GM19467 (cell line): ENCODE results near the gene F2RL1.
"Not testable (repeated sequence)": the region's sequence is repeated elsewhere in the genome, so short reads cannot be mapped to it uniquely, and the experiment has no call there.

Experiments used
- ATAC-seq: cut with Tn5 transposase; IDR thresholded peaks from one replicate; pipeline ENCODE4 v1.9.1; 2021; ENCODE audit warnings: mild to moderate bottlenecking, moderate library complexity; ENCODE audit not compliant: unreplicated experiment

Gene F2RL1

DNA sequence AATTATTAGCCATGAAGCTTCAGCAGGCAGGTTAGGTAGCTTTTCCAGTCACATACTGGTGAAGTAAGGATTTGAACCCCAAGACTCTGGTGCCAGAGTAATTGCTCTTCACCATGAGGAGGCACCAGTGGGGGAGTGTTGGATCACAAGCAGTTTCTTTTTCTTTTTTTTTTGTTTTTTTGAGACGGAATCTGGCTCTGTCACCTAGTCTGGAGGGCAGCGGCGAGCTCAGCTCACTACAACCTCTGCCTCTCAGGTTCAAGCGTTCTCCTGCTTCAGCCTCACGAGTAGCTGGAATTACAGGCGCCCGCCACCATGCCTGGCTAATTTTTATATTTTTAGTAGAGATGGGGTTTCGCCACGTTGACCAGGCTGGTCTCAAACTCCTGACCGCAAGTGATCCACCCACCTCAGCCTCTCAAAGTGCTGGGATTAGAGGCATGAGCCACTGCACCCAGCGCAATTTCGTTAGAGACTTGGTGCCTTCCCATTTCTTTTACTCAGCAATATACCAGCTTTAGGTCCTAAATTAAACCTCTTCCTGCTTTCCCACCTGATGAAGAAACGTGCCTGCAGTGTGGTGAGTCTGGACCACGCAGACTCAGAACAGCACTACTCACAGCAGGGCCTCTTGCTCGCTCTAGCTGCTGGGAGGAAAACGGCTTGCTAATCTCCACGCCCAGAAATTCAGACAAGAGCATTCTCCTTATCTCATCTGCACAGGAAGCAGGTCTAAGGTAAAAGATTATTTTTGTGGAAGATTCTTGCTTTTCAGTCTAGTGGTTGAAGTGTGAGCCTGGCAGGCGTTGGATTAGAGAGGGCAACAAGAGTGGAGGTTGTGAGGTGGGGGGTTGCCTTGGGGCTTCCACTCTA, 30.8 kb downstream of the F2RL1 start, which contains the start of gene S100Z:
S100Z (plus strand) TSS at position 596 of the 873 bp plus-strand sequence. CDS start 25,346 bp downstream, outside the sequence.
- ATAC-seq, result no peak

DNA sequence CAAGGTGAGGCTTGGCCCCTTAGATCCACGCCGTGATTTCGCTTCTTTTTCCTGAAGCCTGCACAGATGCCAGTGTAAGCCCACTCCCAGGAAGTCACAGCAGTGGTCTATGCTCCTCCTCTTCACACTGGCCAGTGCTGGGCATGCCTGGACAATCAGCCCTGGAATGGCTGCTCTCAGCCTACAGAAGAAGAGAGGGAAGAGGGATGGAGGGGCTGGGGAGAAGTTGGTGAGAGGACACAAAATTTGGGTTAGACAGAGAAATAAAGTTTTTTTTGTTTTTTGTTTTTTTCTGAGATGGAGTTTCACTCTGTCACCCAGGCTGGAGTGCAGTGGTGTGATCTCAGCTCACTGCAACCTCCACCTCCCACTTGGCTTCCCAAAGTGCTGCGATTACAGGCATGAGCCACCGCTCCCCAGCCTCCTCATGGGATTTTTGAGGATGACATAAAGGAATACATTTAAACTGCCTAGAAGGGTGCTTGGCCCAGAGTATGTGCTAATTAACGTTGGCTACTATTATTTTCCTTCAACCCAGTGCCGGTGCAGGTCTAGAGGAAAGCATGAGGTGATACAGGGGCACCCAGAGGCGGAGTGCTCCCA, 31.8 kb downstream of the F2RL1 start:
- no peak for ATAC-seq

DNA sequence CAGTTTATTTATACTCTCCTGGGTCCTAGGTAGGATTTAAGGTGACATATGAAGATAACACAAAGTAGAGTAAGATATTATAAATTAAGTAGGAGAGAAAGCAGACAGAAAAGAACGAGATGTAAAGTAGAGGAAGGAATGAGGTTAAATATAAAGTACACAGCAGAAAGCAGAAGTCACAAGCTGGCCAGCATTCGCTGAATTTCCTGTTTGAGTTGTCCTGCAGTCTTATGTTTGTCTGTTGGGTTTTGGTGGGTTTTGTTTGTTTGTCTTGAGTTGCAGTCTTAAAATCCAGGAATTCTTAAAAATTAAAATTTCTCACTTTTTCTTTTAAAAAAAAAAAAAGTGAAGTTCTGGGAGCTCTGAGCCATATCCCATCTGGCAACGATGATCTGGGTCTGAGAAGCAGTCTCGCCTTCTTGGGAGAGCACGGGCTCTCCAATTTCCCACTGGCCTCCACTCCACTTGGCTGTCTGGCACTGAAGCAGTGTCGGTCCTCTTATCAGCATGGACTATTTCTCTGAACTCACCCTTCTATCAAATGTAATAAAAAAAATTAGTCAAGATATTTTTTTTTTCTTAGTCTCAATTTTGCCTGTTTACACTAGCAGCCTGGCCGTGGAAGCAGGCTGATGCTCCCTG, 33.0 kb downstream of the F2RL1 start:
- ATAC-seq, result no peak

DNA sequence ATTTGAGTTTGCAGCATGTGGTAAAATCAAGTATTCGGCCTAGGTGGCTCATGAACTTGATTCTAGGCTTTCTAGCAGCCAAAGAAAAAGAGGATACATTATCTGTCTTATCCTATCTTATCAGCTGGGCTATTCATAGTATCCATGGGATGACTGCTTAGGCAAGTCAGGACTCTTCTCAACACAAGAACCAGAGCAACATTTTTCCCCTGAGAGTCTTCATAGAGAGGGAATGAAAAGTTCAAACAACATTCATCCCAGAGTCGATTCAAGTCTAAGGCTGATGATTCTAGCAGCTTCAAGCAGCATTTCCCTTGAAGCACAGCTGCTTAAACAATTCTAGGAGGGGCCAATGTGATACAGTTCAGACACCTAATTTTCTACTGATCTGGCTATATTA, 33.9 kb downstream of the F2RL1 start:
- no peak for ATAC-seq

DNA sequence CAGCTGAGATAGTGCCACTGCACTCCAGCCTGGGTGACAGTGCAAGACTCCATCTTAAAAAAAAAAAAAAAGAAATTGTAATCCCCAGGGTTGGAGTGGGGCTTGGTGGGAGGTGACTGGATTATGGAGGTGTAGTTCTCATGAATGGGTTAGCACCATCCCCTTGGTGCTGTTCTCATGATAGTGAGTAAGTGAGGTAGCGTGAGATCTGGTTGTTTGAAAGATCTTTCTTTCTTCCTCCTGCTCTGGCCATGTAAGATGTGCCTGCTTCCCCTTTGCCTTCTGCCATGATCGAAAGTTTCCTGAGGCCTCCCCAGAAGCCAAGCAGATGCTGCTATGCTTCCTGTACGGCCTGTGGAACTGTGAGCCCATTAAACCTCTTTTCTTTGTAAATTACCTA, 34.9 kb downstream of the F2RL1 start:
- not testable (repeated sequence) for ATAC-seq

DNA sequence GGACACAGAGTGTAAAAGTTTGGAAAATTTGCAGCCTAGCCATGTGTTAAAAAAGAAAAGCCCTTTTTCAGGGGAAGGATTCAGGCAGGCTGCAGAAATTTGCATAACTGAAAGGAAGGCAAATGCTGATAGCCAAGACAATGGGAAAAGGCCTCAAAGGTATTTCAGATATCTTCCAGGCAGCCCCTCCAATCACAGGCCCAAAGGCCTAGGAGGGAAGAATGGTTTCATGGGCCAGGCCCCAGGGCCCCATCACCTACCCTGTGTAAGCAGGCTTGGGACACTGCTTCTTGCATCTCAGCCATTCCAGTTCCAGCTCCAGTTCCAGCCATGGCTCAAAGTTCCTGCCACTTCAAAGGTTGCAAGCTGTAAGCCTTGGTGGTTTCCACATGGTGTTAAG, 35.8 kb downstream of the F2RL1 start:
- no peak for ATAC-seq

DNA sequence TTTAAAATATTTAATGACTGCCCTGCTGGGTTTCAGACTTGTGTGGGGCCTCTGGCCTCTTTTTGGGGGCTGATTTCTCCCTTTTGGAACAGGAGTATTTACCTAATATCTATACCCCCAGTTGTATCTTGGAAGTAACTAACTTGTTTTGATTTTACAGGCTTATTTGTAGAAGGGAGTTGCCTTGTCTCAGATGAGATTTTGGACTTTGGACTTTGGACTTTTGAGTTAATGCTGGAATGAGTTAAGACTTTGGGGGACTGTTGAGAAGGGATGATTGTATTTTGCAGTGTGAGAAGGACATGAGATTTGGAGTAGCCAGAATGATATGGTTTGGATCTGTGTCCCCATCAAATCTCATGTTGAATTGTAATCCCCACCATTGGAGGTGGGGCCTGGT, 36.7 kb downstream of the F2RL1 start:
- not testable (repeated sequence) for ATAC-seq

DNA sequence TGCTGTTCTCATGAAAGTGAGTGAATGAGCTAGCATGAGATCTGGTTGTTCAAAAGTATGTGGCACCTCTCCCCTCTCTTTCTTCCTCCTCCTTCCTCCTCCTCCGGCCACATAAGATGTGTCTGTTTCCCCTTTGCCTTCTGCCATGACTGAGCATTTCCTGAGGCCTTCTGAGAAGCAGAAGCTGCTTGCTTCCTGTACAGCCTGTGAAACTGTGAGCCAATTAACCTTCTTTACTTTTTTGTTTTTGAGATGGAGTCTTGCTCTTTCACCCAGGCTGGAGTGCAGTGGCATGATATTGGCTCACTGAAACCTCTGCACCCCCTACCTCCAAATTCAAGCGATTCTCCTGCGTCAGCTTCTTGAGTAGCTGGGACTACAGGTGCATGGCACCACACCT, 37.1 kb downstream of the F2RL1 start:
- ATAC-seq, result no peak

DNA sequence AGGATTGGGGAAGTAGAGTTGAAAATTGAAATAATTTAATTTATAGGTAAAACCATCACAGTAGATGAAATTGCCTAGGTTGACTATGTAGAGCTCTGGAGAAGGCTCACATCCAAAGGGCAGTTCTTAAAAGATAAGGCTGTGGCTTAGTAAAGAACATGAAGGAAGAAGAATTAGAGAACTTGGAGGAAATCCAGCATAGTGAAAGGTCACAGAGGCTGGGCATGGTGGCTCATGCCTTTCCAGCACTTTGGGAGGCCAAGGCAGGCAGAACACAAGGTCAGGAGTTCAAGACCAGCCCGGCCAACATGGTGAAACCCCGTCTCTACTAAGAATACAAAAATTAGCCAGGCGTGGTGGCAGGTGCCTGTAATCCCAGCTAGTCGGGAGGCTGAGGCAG, 38.0 kb downstream of the F2RL1 start:
- ATAC-seq, result not testable (repeated sequence)

DNA sequence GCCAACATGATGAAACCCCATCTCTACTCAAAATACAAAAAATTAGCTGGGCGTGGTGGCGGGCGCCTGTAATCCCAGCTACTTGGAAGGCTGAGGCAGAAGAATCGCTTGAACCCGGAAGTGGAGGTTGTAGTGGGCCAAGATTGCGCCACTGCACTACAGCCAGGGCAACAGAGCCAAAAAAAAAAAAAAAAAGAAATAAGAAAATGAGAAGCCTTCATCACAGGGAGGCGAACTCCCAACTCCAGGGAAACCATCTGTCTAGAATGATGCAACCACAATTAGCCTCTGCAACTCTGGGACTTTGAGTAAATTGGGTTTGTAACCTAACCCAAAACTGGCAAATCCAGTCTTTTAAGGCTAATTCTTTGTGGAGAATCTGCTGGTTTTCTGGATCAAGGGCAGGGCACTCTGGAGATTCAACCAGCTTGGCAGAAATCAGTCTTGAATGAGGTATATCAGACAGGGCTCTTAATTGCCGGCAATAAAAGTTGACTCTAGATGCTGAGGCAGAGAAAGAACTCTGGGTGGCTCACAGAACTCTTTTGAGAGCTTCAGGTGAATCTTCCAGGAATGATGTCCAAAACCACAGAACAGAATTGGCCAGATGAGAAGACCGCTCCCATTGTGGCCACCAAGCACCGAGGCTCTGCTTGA, 40.9 kb downstream of the F2RL1 start:
- ATAC-seq, result no peak

DNA sequence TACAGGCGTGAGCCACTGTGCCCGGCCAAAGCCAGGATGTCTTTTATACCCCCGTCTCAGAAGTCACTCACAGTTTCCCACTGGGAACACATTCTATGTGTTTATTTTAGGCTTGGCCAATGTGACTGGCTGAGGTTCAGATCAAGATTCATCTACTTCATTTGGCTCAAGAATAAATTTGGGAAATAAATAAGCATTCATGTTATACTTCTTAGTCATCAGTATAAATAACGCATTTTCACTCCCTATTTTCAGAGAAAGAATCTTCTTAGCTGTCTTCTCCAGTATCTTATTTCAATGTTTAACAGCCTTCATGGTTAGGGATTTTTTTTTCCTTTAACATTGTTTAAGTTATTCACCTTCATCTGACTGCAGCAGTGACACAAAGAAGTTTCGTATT, 42.8 kb downstream of the F2RL1 start:
- no peak for ATAC-seq

DNA sequence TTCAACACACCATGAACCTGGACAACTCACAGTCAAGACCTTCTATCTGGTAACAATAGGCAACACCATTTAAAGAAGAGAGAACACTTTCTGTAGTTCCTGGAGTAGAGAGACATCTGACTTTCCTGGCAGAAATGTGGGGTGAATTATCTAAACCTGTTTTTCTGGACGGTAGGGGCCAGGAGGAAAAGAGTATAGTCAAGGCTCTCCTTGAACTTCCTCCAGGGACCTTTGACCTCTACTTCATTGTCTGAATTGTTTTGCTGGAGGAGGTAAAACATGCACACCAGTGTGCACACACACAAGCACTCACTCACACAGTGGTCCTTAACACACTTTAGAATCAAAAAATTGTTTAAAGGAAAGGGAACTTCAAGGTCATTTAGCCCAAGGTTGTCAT, 44.2 kb downstream of the F2RL1 start:
- no peak for ATAC-seq

DNA sequence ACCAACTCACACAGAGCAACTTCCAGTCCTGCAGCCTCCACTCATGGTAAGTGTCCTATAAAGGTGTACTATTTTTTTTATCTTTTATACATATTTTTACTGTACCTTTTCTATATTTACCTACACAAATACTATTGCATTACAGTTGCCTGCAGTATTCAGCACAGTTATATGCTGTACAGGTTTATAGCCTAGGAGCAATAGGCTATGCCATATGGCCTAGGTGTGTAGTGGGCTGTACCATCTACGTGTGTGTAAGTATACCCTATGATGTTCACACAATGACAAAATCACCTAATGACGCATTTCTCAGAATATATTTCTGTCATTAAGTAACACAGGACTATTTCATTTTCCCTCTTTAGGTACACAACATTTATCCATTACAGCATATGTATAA, 47.7 kb downstream of the F2RL1 start:
- no peak for ATAC-seq

DNA sequence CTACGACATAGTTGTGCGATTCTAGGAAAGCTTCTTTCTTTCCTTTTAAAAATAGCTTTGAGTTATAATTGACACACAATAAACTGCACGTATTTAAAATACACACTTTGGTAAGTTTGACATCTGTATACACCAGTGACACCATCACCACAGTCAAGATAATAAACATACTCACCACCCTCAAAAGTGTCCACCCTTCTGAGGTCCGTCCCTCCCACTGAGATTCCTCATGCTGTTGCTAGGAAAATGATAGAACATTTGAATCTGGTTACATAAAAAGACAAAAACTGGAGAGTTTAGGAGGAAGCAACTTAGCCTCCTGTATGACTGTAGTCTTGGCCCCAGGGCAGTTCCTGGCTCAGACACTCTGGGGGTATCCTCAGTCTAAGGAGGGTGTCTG, 48.2 kb downstream of the F2RL1 start:
- ATAC-seq, result no peak

DNA sequence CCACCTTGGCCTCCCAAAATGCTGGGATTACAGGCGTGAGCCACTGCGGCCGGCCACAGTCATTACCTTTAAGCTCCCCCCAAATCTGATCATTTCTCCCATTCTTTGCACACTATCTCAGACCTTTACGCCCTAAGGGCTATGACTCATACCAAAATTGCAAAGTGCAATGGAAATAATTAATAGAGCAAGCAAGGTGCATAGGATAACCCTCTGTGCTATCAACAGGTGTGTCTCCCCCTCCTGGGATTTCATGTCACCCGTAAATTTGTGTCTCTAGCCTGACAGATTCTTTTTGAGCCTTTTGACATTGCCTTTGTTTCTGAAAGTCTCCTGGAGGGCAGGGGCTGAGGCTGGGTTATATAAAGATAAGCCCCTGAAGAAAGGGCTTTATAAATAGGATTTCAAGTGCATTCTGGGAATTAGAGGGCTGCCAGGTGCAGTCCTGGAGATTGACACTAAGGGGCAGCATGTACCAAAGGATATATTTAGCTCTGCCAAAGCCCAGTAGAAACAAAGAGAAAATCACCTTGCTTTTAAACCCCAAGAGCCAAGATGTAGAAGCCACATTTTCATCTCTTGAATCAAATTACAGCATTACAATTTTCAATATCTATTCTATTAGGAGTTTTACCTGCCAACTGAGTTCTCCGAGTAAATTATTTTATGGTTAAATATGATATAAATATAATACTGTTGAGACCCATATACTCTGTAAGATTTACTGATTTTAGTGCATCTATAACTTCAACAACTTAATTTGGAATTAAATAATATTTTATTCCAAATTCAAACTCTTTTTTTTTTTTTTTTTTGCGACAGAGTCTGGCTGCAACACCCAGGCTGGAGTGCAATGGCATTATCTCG, 49.2 kb downstream of the F2RL1 start:
- ATAC-seq, result no peak

DNA sequence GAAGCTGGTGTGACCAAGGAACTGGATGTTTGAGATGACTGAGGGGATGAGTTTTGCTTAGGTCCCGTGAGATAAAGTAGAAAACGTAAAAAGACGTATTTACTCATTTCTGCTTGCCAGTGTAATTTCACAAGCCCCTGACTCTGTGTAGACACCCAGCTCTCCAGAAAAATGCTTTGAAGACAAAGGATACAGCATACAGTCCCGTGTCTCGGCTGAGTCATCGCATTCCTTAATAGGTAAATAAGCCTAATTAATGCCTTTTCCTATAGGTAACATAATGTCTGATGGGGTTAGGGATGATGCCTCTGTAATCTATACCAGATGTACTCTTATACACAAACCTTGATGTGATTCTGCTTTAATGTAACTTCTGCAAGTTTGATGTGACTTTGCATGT, 51.2 kb downstream of the F2RL1 start:
- no peak for ATAC-seq

DNA sequence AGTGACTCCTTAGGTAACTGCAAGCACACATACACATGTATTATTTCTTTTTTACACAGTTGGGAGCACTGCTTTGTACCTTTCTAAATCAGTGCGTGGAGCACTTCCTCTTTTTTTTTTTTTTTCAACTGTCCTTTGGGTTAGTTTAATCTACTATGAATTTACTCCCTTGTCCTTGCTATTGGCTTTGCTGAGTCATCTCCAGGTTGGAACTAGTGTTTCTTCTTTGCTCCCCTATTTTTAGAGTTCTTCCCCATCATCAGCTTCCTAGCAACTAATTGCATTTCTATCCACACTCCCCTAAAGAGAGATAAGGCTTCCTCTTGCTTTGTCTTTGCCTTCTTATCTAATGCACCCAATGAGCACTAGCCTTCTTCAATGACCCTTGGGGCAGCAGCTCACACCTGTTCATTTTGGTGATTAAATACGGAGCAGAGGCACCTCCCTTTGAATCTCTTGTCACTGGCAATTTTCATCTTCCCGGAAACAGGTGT, 55.3 kb downstream of the F2RL1 start:
- ATAC-seq, result no peak
